Kidney epithelial cell (primary cell): Measurements from ENCODE around the gene ICE2. TPM values are rescaled to one million over a fixed set of nuclear protein-coding genes. Genes with fewer than 3 reads are reported as not detected.
A peak's percentile ranks its signal among the peaks of the same experiment; 100 is the strongest.

Experiments used
- DNase-seq: peaks from one replicate; pipeline ENCODE4 v3.0.0-alpha.2; 2010; ENCODE audit warnings: low read depth
- H3K27me3 ChIP-seq: 2 replicates; pipeline ENCODE4 v1.6.0; 2011; ENCODE audit warnings: low read length; ENCODE audit not compliant: control insufficient read depth, insufficient read depth
- H3K36me3 ChIP-seq: 2 replicates; pipeline ENCODE4 v1.5.1; 2011; ENCODE audit warnings: low read length; ENCODE audit not compliant: control insufficient read depth, insufficient read depth
- H3K4me3 ChIP-seq: 2 replicates; pipeline ENCODE4 v1.5.1; 2011; ENCODE audit warnings: low read depth, mild to moderate bottlenecking, control low read depth, low read length
- total RNA-seq: library from RNA; depleted of rRNA; stranded (reverse); fragments of >200 nt; gene quantifications from 2 replicates; pipeline ENCODE4 v1.2.3, GENCODE V29; 2015
- TF ChIP-seq, protein P1 (sequence below): IDR thresholded peaks from 2 replicates; pipeline ENCODE4 v1.5.1; 2011; ENCODE audit warnings: mild to moderate bottlenecking, moderate library complexity, low read length, control low read depth, inconsistent platforms; ENCODE audit not compliant: insufficient read depth, poor library complexity, severe bottlenecking

Gene ICE2
- total RNA-seq, 1 donor from 2014 or later, result 34.8 TPM

DNA sequence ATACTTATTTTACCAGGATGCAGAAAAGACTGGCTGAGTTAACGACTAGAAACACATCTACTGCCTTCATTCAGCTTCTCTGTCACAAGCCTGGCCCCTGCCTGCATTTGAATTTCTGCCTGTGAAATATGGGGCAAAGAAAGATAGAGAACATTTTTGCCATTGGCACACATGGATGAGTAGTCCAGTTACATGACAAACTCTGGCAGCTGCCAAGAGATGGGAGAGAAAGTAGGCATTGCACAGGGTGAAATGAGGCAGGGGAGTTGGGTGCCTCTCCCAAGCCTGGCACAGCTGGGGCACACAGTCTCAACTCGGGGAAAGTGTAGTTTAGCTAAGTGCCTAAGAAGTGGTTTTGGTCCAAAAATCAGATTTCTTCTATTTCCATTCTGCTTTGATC lies 105.2 kb downstream of the ICE2 start:
- DNase-seq, result no peak
- no peaks in the 10 kb centered on the region for H3K27me3 ChIP-seq
- H3K4me3 ChIP-seq, result no peak overlapping the region
- peaks cover 13% of the 10 kb centered on the region for H3K36me3 ChIP-seq
- TF ChIP-seq, protein P1, sequence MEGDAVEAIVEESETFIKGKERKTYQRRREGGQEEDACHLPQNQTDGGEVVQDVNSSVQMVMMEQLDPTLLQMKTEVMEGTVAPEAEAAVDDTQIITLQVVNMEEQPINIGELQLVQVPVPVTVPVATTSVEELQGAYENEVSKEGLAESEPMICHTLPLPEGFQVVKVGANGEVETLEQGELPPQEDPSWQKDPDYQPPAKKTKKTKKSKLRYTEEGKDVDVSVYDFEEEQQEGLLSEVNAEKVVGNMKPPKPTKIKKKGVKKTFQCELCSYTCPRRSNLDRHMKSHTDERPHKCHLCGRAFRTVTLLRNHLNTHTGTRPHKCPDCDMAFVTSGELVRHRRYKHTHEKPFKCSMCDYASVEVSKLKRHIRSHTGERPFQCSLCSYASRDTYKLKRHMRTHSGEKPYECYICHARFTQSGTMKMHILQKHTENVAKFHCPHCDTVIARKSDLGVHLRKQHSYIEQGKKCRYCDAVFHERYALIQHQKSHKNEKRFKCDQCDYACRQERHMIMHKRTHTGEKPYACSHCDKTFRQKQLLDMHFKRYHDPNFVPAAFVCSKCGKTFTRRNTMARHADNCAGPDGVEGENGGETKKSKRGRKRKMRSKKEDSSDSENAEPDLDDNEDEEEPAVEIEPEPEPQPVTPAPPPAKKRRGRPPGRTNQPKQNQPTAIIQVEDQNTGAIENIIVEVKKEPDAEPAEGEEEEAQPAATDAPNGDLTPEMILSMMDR, result no peak

DNA sequence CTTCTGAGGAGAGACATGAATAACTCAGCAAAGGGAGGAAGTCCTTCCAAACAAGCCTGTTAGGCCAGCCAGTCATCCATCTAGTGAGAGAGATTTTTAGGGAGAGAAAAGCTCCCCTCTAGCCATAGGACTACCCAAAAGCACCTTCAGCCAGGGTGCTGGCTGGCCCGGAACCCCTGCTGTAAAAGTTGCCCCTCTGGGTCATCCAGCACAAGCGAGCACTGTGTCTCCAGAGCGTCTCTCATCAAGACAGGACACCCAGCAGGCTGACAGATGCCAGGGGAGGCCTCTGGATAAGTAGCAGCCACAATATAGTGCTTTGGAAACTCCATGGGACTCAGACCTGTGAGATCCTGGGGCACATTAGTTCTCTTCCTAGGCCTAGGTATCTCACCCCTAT lies 105.6 kb downstream of the ICE2 start:
- H3K27me3 ChIP-seq, result no peaks in the 10 kb centered on the region
- TF ChIP-seq, protein P1, result no peak

DNA sequence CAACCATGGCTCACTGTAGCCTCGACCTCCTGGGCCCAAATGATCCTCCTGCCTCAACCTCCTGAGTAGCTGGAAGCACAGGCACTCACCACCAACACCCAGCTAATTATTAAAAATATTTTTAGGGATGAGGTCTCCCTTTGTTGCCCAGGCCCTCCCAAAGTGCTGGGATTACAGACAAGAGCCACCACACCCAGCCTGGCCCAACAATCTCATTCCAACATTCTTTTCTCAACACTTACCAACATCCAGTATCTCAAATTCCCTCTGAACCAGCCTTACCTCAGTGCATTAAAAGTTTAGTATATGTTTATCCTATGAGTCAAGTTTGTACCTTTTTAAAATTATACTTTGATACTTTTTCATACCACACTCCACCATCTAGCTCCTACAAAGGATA lies 106.2 kb downstream of the ICE2 start:
- TF ChIP-seq, protein P1, result no peak
- Histone ChIP-seq H3K4me3 (no peak overlapping the region), H3K27me3 (no peaks in the 10 kb centered on the region), H3K36me3 (peaks cover 12% of the 10 kb centered on the region)
- no peak for DNase-seq

More for the DNA sequence above, 105.6 kb downstream of the ICE2 start:
- DNase-seq, result no peak
- H3K36me3 ChIP-seq, result peaks cover 13% of the 10 kb centered on the region
- no peak overlapping the region for H3K4me3 ChIP-seq

DNA sequence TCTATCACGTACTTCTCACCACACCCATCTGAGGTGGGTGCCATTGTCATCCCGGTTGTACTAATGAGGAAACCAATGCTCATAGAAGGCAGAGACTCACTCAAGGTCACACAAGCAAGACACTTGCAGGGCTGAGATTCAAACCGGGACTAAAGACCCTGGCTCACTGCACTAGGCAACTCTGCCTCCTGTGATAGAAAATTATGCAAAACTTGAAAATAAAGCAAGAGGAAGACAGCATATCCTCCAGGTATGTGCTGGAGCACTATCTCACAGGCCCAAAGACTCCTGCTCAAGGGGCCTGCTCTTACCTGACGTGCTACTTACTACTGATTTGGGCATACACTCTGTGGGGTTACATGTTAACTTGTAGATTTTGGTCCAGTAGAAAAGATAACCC lies 106.7 kb downstream of the ICE2 start:
- no peak for DNase-seq
- TF ChIP-seq, protein P1, result no peak
- peaks cover 12% of the 10 kb centered on the region for H3K36me3 ChIP-seq

DNA sequence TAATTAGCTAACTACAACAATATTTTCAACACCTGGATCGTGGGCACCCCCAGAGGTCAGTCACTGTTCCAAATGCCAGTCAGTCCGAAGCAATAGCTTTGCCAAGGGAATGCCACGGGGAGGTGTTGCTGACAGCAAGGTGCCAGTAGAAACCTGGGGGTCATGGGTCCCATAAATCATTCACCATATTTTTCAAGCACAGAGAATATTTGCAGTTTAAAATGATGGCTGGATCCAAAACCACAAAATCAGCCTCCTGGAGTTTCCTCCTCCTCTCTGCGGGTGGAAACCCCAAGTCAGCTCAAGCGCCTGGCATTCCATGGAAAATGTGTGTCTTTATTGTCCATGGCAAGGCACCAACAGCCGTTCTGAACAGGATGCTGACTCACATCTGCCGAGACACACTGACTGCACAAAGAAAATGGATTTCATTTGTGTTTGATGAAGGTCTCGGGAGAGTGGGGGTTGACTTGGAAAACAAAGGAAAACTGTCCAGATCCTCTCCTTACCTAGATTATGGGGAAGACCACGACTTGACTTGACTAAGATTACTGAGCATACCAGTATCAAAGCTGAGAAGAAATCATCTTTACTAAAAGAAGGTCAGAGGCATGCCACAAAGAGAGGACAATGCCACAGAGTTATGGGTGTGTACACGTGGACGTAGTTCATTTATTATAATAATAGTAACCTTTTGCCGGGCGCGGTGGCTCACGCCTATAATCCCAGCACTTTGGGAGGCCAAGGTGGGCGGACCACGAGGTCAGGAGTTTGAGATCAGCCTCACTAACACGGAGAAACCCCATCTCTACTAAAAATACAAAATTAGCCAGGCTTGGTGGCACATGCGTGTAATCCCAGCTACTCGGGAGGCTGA lies 107.5 kb downstream of the ICE2 start:
- peak; percentile 94 for DNase-seq
- Histone ChIP-seq H3K4me3 (no peak overlapping the region), H3K27me3 (no peaks in the 10 kb centered on the region), H3K36me3 (peaks cover 9% of the 10 kb centered on the region)
- TF ChIP-seq, protein P1, result no peak

More for the DNA sequence above, 106.7 kb downstream of the ICE2 start:
- H3K27me3 ChIP-seq, result no peaks in the 10 kb centered on the region
- H3K4me3 ChIP-seq, result no peak overlapping the region

DNA sequence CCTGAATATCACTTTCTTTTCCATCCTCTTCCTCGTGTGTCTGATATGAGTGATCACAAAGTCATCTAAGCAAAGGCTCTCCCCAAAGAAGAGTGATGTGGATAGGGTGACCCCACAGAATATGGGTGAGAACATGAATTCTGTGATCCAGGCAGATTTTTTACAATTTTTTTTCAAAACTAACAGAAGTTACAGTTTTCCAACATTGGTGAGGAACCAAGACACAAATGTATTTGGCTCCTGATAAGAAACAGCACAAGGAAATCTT lies 108.1 kb downstream of the ICE2 start:
- TF ChIP-seq, protein P1, result no peak
- Histone ChIP-seq H3K27me3 (no peaks in the 10 kb centered on the region), H3K36me3 (peaks cover 9% of the 10 kb centered on the region), H3K4me3 (no peak overlapping the region)
- no peak for DNase-seq
